MCF 10A (cell line): ENCODE results near the gene ZBTB11. TPM values are rescaled to one million over a fixed set of nuclear protein-coding genes. Genes with fewer than 3 reads are reported as not detected.

Experiments used
- Bru-seq: library from RNA; stranded (reverse); fragments of 400-500 nt; gene quantifications from one replicate; lab custom pipeline; 2021; lab: Mats Ljungman, UMichigan
- BruChase-seq, 2 experiments: library from RNA; stranded (reverse); fragments of 400-500 nt; gene quantifications; one replicate each; lab custom pipeline; 2021; lab: Mats Ljungman, UMichigan
- BruUV-seq: library from RNA; stranded (reverse); fragments of 400-500 nt; replicated peaks from 2 replicates; lab custom pipeline; 2021; lab: Mats Ljungman, UMichigan
- CTCF ChIA-PET: fragments of 300-600 bp; sonication (Branson Sonifier 250); formaldehyde crosslinking; extraction: SDS; loops from one replicate; lab custom pipeline; 2021; ENCODE audit warnings: antibody characterized with exemption, inconsistent platforms; lab: Yijun Ruan, JAX
- POLR2A ChIA-PET: fragments of 300-600, 350-650 bp; sonication (Branson Sonifier 250); formaldehyde crosslinking; extraction: SDS; loops from one replicate; lab custom pipeline; 2020; ENCODE audit warnings: antibody characterized with exemption, inconsistent platforms; lab: Yijun Ruan, JAX
- DNase-seq: peaks from one replicate; pipeline ENCODE4 v3.0.0-alpha.2; 2018; ENCODE audit not compliant: unreplicated experiment
- H3K27ac Mint-ChIP-seq: one replicate; pipeline ENCODE4 v1.8.0; 2022; ENCODE audit warnings: mild to moderate bottlenecking, low read depth, mixed read lengths; ENCODE audit not compliant: unreplicated experiment
- H3K27me3 Mint-ChIP-seq: one replicate; pipeline ENCODE4 v1.8.0; 2022; ENCODE audit warnings: mixed read lengths; ENCODE audit not compliant: insufficient read depth, unreplicated experiment
- H3K36me3 Mint-ChIP-seq: one replicate; pipeline ENCODE4 v1.8.0; 2022; ENCODE audit warnings: mild to moderate bottlenecking, moderate library complexity, mixed read lengths; ENCODE audit not compliant: insufficient read depth, unreplicated experiment
- H3K4me1 Mint-ChIP-seq: one replicate; pipeline ENCODE4 v1.8.0; 2022; ENCODE audit warnings: mixed read lengths; ENCODE audit not compliant: insufficient read depth, unreplicated experiment
- H3K4me3 Mint-ChIP-seq: one replicate; pipeline ENCODE4 v1.8.0; 2022; ENCODE audit warnings: mild to moderate bottlenecking, moderate library complexity, mixed read lengths; ENCODE audit not compliant: unreplicated experiment
- H3K9me3 Mint-ChIP-seq: one replicate; pipeline ENCODE4 v1.8.0; 2022; ENCODE audit warnings: mixed read lengths; ENCODE audit not compliant: unreplicated experiment
- CTCF ChIP-seq: fragments of 200-600 bp; IDR thresholded peaks from one replicate; pipeline ENCODE4 v1.8.0; 2022; ENCODE audit warnings: antibody characterized with exemption, mild to moderate bottlenecking; ENCODE audit not compliant: unreplicated experiment
- intact Hi-C: fragments of 100-400 bp; cut with micrococcal nuclease; formaldehyde crosslinking; loops from 2 replicates; pipeline ENCODE4 v1.14.1; 2022
- long read RNA-seq: library from polyadenylated mRNA; stranded (forward); transcript quantifications from one replicate; pipeline ENCODE4 v2.0.0, GENCODE V29; 2022
- total RNA-seq: library from RNA; stranded (reverse); gene quantifications from 2 replicates; pipeline ENCODE4 v1.2.3, GENCODE V29; 2022

The ZBTB11 gene
- total RNA-seq (28.9 and 30.0 TPM in 2 replicates), Bru-seq, nascent RNA (percentile 84 among the genes with signal in this experiment), BruChase-seq, experiment 1, labeled RNA remaining after a 6-hour chase (percentile 94 among the genes with signal in this experiment), BruChase-seq, experiment 2, labeled RNA remaining after a 2-hour chase (percentile 93 among the genes with signal in this experiment)
- long read RNA-seq, full-length matches to known transcripts: 29 of 35 reads
- long read RNA-seq, partial matches to known transcripts: 5 of 35 reads
- long read RNA-seq, other reads (novel, unspliced or antisense): 1 of 35 reads

- peak; percentile 36 for TF ChIP-seq CTCF
- CTCF ChIA-PET: interaction anchor here (0.5 to 2.4 kb wide), 14 partner anchors 8 to 1793 kb away, joined by 3 to 16 read pairs (median 4); partner anchors contain the start of genes CEP97, PCNP and RPL24
- Mint-ChIP-seq H3K9me3 (no peaks in the 10 kb centered on the region), H3K27me3 (no peaks in the 10 kb centered on the region), H3K4me3 (peak within 1 kb of the TSS; percentile 82), H3K4me1 (peaks cover 35% of the 10 kb centered on the region), H3K27ac (peak within 1 kb of the TSS; percentile 93), H3K36me3 (peaks cover 47% of the 10 kb centered on the region)
- BruUV-seq: no TSS peak
- peak; percentile 100 for DNase-seq
- intact Hi-C loops: loop anchor here (1.0 to 2.0 kb wide), 3 partner anchors 9 to 102 kb away; partner anchors contain the start of genes CEP97, PCNP and RPL24
- POLR2A ChIA-PET: interaction anchor here (0.5 to 7.4 kb wide), 30 partner anchors 9 to 1836 kb away, joined by 3 to 180 read pairs (median 5); partner anchors contain the start of genes CEP97, NFKBIZ, PCNP and RPL24
Measured at GRCh38 chr3:101676765-101677435, at the start of gene ZBTB11. TSS of gene ZBTB11 (minus strand) at chr3:101677132. CDS start at chr3:101676914, 218 bp downstream.

GRCh38 chr3:101725890-101726275, 49.0 kb upstream of the ZBTB11 start:
- no peak for TF ChIP-seq CTCF
- Mint-ChIP-seq H3K27ac (peak overlapping the region; percentile 84), H3K36me3 (peaks cover 40% of the 10 kb centered on the region), H3K4me3 (peak overlapping the region; percentile 97), H3K27me3 (no peaks in the 10 kb centered on the region), H3K9me3 (no peaks in the 10 kb centered on the region), H3K4me1 (peaks cover 23% of the 10 kb centered on the region)
- ChIA-PET CTCF (interaction anchor here (0.6 to 1.5 kb wide), 4 partner anchors 18 to 503 kb away, joined by 3 read pairs; no protein-coding TSS in a partner anchor), POLR2A (interaction anchor here (0.6 to 3.4 kb wide), 10 partner anchors 8 to 153 kb away, joined by 3 to 50 read pairs (median 3); partner anchors contain the start of genes RPL24 and ZBTB11)
- BruUV-seq: TSS peak; percentile 30
- intact Hi-C loops: loop anchor here (2.0 kb wide), 1 partner anchor 31 kb away; no protein-coding TSS in a partner anchor
- DNase-seq: no peak

GRCh38 chr3:101725194-101725889, 48.4 kb upstream of the ZBTB11 start:
- peak overlapping the region; percentile 84 for H3K27ac Mint-ChIP-seq
- peak; percentile 26 for DNase-seq
- TF ChIP-seq CTCF: no peak
- H3K36me3 Mint-ChIP-seq: peaks cover 35% of the 10 kb centered on the region
- POLR2A ChIA-PET: interaction anchor here (0.6 to 3.4 kb wide), 13 partner anchors 9 to 164 kb away, joined by 3 to 50 read pairs (median 3); partner anchors contain the start of genes NXPE3, PCNP, RPL24 and TRMT10C
- BruUV-seq: no TSS peak
- H3K4me1 Mint-ChIP-seq: peaks cover 26% of the 10 kb centered on the region
- no peaks in the 10 kb centered on the region for H3K9me3 Mint-ChIP-seq
- peak overlapping the region; percentile 97 for H3K4me3 Mint-ChIP-seq
- H3K27me3 Mint-ChIP-seq: no peaks in the 10 kb centered on the region
- CTCF ChIA-PET: interaction anchor here (0.9 to 1.6 kb wide), 4 partner anchors 17 to 54 kb away, joined by 3 to 10 read pairs (median 4); partner anchors contain the start of gene NXPE3
- intact Hi-C loops: loop anchor here (2.0 kb wide), 1 partner anchor 31 kb away; no protein-coding TSS in a partner anchor
